ENCODE results near the gene CUEDC1. TPM values are rescaled to one million over a fixed set of nuclear protein-coding genes. Genes with fewer than 3 reads are reported as not detected.
A peak's percentile ranks its signal among the peaks of the same experiment; 100 is the strongest.

CUEDC1 gene
- total and polyA plus RNA-seq, 2 of the 13 experiments (the other 11 are each of a cell fraction or from before 2014, with no cell fraction given) = 7.4 to 12.9 TPM

DNA sequence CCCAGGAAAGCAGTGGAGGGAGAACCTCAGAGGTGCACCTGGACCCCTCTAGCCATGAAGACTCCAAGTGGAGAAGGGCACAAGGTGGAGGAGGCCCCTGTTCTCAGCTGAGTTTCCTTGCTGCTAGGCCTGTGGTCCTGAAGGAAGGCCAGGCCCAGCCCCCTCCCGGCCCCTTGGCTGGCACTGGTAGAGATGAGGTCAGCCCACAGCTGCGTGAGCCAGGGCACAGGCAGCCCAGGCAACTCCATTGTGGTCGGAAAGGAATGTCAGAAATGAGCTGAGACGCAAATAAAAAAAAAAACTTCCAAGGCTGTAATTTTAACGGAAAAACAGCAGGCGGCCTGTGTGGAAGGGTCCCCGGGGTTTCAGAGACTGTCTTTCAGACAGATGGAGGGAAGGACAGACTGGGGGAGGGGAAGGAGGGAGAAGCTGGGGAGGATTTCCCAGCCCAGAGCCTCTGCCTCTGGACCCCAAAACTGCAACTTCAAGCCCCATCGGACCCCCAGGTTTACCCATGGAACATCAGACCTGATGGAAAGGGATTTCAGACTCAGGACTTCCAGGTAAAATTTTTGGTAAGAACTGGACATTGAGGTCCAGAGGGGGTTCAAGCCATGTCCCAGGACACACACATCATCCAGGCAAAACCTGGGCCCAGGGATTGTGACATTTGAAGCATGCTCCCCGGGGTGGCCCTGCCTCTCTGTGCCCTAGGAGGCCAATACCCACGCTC, 79.8 kb downstream of the CUEDC1 start (continued):
- no peak for TF ChIP-seq ZNF501 (CRISPR knock-in tag; IDR thresholded peaks at IDR 0.05)
- no peak for TF ChIP-seq KIAA2018 (CRISPR knock-in tag; IDR thresholded peaks at IDR 0.05; ENCODE audit: borderline replicate concordance)
- no peak for TF ChIP-seq SIX1 (CRISPR knock-in tag; IDR thresholded peaks at IDR 0.05; ENCODE audit: borderline replicate concordance)
- no peak for TF ChIP-seq HBP1 (CRISPR knock-in tag; IDR thresholded peaks at IDR 0.05; ENCODE audit: low read depth)
- TF ChIP-seq ZNF260 (CRISPR knock-in tag; IDR thresholded peaks at IDR 0.05; ENCODE audit: borderline replicate concordance, low read depth) = no peak
- TF ChIP-seq ZSCAN20 (CRISPR knock-in tag; IDR thresholded peaks at IDR 0.05; ENCODE audit: borderline replicate concordance) = no peak
- TF ChIP-seq, protein P1, sequence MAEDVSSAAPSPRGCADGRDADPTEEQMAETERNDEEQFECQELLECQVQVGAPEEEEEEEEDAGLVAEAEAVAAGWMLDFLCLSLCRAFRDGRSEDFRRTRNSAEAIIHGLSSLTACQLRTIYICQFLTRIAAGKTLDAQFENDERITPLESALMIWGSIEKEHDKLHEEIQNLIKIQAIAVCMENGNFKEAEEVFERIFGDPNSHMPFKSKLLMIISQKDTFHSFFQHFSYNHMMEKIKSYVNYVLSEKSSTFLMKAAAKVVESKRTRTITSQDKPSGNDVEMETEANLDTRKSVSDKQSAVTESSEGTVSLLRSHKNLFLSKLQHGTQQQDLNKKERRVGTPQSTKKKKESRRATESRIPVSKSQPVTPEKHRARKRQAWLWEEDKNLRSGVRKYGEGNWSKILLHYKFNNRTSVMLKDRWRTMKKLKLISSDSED (CRISPR knock-in tag; IDR thresholded peaks at IDR 0.05) = no peak
- no peak for TF ChIP-seq ZNF713 (CRISPR knock-in tag; IDR thresholded peaks at IDR 0.05)
- TF ChIP-seq NFYC (CRISPR knock-in tag; IDR thresholded peaks at IDR 0.05) = no peak
- TF ChIP-seq ZNF792 (CRISPR knock-in tag; IDR thresholded peaks at IDR 0.05) = no peak
- TF ChIP-seq, protein P2, sequence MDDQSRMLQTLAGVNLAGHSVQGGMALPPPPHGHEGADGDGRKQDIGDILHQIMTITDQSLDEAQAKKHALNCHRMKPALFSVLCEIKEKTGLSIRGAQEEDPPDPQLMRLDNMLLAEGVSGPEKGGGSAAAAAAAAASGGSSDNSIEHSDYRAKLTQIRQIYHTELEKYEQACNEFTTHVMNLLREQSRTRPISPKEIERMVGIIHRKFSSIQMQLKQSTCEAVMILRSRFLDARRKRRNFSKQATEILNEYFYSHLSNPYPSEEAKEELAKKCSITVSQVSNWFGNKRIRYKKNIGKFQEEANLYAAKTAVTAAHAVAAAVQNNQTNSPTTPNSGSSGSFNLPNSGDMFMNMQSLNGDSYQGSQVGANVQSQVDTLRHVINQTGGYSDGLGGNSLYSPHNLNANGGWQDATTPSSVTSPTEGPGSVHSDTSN (CRISPR knock-in tag; IDR thresholded peaks at IDR 0.05; ENCODE audit: borderline replicate concordance) = no peak
- TF ChIP-seq, protein P3, sequence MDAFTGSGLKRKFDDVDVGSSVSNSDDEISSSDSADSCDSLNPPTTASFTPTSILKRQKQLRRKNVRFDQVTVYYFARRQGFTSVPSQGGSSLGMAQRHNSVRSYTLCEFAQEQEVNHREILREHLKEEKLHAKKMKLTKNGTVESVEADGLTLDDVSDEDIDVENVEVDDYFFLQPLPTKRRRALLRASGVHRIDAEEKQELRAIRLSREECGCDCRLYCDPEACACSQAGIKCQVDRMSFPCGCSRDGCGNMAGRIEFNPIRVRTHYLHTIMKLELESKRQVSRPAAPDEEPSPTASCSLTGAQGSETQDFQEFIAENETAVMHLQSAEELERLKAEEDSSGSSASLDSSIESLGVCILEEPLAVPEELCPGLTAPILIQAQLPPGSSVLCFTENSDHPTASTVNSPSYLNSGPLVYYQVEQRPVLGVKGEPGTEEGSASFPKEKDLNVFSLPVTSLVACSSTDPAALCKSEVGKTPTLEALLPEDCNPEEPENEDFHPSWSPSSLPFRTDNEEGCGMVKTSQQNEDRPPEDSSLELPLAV (CRISPR knock-in tag; conservative IDR thresholded peaks at IDR 0.05; ENCODE audit: low read depth) = no peak
- peak; percentile 97 for TF ChIP-seq CBFB (CRISPR knock-in tag; IDR thresholded peaks at IDR 0.05)
- no peak for TF ChIP-seq ZNF296 (CRISPR knock-in tag; conservative IDR thresholded peaks at IDR 0.05)
- no peak for TF ChIP-seq KDM5B (CRISPR knock-in tag; IDR thresholded peaks at IDR 0.05; ENCODE audit: borderline replicate concordance)

Measured in HepG2 (cell line).